Kidney glomerular epithelial cell (primary cell): Measurements from ENCODE around the gene SLC16A2.
"Not testable (repeated sequence)": the region's sequence is repeated elsewhere in the genome, so short reads cannot be mapped to it uniquely, and the experiment has no call there.

Experiments used
- DNase-seq: peaks from one replicate; lab custom pipeline; 2025; lab: John Stamatoyannopoulos, UW

SLC16A2 gene

GRCh38 chrX:74446876-74447275 lies 25.6 kb downstream of the SLC16A2 start:
- no peak for DNase-seq

GRCh38 chrX:74448669-74449068 lies 27.4 kb downstream of the SLC16A2 start:
- no peak for DNase-seq

GRCh38 chrX:74449322-74449936 lies 28.1 kb downstream of the SLC16A2 start:
- DNase-seq, result no peak

- DNase-seq, result no peak
Observed at GRCh38 chrX:74449937-74450330, 28.6 kb downstream of the SLC16A2 start.

DNA sequence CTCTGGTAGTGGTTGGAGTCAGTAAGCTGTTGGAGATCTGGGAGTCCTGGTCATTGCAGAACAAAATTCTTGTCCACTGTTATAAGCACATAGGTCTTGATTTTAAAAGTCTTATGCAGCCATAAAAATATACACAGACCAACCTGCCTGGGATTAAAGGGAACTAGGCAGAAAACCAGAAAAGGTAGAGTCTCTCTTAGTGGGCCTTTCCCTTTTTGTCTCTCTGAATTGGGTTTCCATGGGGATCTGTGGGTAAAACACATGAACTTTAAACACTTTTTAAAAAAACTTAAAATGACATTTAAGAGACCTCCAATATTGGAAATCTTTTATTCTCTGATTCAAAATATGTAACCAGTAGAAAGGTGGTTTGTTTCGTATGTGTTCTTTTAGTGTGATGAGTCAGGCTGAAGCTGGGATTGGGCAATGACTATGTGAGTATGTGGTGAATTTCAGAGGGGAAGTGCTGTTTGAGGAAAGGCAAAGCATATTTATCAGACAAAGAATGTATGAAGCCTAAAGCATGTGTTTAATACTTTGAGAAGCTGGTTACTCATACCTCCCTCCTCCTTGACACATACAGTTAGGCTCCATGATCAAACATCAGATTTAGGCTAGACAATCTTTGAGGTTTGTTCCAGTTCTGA lies 29.6 kb downstream of the SLC16A2 start:
- DNase-seq, result peak; percentile 62

- DNase-seq, result no peak
Observed at GRCh38 chrX:74451450-74452198, 30.3 kb downstream of the SLC16A2 start.

- no peak for DNase-seq
Observed at GRCh38 chrX:74452199-74452481, 30.8 kb downstream of the SLC16A2 start.

DNA sequence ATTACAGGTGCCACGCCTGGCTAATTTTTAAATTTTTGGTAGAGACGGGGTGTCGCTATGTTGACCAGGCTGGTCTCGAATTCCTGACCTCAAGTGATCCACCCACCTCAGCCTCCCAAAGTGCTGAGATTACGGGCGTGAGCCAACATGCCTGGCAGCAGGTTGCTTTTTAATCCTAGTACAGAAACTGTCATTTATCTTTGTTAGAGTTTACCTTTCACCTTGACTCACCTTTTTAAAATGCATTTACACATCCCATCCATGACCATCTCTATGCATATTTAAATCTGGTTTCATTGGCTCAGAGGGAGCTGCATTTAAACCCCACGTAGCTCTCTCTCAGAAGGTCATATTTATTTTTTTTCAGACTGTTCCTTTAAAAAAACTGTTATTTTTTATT lies 31.9 kb downstream of the SLC16A2 start:
- DNase-seq, result no peak

- DNase-seq, result not testable (repeated sequence)
Observed at GRCh38 chrX:74454233-74454632, 32.9 kb downstream of the SLC16A2 start.

GRCh38 chrX:74458736-74459135 lies 37.4 kb downstream of the SLC16A2 start:
- peak; percentile 39 for DNase-seq

GRCh38 chrX:74461384-74461783 lies 40.1 kb downstream of the SLC16A2 start:
- DNase-seq, result no peak

GRCh38 chrX:74464722-74465121 lies 43.4 kb downstream of the SLC16A2 start:
- no peak for DNase-seq

DNA sequence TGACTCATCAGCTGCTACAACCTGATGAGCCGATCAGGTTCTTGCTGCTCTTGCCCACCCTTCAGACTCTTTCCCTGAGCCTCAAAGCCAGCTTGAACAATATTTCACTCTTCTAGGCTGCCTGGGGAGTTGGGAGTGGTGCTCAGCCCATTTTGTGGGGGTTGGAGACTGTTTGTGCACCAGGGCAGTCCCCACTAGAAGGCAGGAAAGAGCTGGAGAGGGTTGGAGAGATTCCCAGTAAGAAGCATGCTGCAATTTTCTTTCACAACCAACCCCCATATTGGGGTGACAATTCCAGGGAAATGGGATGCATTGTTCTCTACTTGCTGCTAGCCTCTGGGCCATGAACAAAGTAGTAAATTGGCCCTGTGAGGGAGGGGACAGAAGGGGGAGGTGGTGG lies 44.1 kb downstream of the SLC16A2 start:
- no peak for DNase-seq

DNA sequence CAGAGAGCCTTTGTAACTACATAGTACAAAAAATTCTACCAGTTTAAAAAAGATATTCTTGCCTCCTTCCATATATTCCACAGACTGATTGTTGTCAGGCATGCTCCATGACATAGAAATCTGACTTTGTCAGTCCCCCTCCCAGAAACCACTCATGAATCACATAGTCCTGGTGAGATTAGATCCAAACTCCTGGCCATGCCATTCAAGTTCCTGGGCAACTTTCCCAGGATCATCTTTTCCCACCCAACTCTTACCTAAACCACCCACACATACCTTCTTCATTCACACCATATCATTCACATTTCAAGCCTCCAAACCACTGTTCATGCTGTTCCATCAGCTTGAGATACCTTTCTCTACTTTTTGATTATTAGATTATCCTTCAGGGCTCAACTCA lies 46.4 kb downstream of the SLC16A2 start:
- no peak for DNase-seq

- not testable (repeated sequence) for DNase-seq
Observed at GRCh38 chrX:74473116-74473515, 51.8 kb downstream of the SLC16A2 start.

- DNase-seq, result no peak
Observed at GRCh38 chrX:74490247-74490646, 69.0 kb downstream of the SLC16A2 start.

DNA sequence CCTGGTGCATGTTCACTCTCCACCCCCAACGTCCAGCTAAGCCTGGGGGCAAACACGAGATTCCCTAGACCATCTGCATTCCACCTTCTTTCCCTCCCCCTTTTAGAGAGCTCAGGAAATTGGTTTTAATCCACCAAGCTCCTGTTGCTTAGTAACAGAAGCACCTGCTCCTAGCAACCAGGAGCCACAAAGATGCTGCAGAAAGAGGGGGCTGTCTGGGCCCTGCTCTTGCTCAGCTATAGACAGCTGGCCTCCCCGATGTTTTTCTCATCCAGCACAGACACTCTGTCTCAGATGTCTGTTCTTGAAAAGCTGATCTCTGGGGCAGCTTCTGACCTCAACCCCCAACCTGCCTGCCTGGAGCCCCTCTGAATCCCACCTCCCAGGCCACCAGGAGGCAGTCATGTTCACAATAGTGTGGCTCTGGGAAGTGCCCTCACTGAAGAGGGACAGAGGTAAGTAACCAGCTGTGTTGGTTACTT lies 71.5 kb downstream of the SLC16A2 start:
- no peak for DNase-seq

GRCh38 chrX:74493806-74494205 lies 72.5 kb downstream of the SLC16A2 start:
- DNase-seq, result no peak

- DNase-seq, result no peak
Observed at GRCh38 chrX:74498924-74499323, 77.6 kb downstream of the SLC16A2 start.

DNA sequence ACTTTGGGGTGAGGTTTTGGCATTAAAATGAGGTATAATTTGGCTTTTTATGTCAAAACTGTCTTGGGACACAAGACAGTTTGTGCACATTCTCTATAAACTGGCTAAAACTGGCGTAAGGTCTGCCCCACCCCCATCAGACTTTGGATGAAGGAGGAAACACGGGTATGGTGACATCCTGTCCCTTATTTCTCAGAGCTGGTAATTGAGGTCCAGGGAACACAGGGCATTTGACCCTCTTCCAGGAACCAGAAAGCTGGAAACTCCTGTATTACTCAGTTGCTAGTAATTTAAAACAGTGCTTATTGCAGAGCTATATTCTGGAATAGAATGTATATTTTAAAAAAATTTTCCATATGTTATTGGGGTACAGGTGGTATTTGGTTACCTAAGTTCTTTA lies 78.8 kb downstream of the SLC16A2 start:
- no peak for DNase-seq

DNA sequence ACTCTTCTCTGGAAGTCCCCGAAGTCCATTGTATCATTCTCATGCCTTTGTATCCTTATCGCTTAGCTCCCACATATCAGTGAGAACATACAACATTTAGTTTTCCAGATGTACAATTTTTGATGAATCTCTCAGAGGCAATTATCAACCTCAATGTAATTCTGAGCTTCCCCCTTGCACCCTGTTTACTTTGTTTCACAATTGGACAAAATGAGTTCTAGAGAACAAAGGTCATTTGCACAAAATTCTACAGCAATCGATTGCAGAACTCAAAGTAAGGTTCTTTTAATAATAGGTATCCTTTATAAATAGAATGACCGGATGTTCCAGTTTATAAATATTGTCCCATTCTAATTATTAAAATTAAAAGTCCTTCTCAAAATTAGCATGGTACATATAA lies 79.3 kb downstream of the SLC16A2 start:
- DNase-seq, result no peak

- no peak for DNase-seq
Observed at GRCh38 chrX:74505437-74505836, 84.1 kb downstream of the SLC16A2 start.

- no peak for DNase-seq
Observed at GRCh38 chrX:74506317-74507115, 85.2 kb downstream of the SLC16A2 start.
